GM10248 (cell line): ENCODE data around the gene NVL.

Source experiments
- CTCF ChIA-PET: fragments of 300-600 bp; sonication (Branson Sonifier 250); formaldehyde crosslinking; extraction: SDS; loops from one replicate; lab custom pipeline; 2021; ENCODE audit warnings: antibody characterized with exemption; lab: Yijun Ruan, JAX
- POLR2A ChIA-PET: fragments of 350-650 bp; sonication (Branson Sonifier 250); formaldehyde crosslinking; extraction: SDS; loops from one replicate; lab custom pipeline; 2020; ENCODE audit warnings: antibody characterized with exemption; lab: Yijun Ruan, JAX
- DNase-seq: peaks from one replicate; pipeline ENCODE4 v3.0.0; 2012; ENCODE audit errors: extremely low spot score
- CTCF ChIP-seq: IDR thresholded peaks from 2 replicates; pipeline ENCODE4 v1.5.1; 2012; ENCODE audit warnings: mild to moderate bottlenecking, low read depth; ENCODE audit errors: extremely low read depth, missing control alignments, control extremely low read depth

Gene NVL

GRCh38 chr1:224262373-224263054, 67.5 kb downstream of the NVL start:
- no peak for DNase-seq
- ChIA-PET CTCF (interaction anchor here (0.8 kb wide), 1 partner anchor 195 kb away, joined by 3 read pairs; no protein-coding TSS in a partner anchor), POLR2A (no interaction called here)
- TF ChIP-seq CTCF: no peak

GRCh38 chr1:224259986-224260385, 70.0 kb downstream of the NVL start:
- CTCF ChIA-PET: interaction anchor here (1.0 to 1.4 kb wide), 3 partner anchors 9 to 17 kb away, joined by 3 to 4 read pairs (median 3); no protein-coding TSS in a partner anchor
- POLR2A ChIA-PET: no interaction called here
- no peak for DNase-seq
- no peak for TF ChIP-seq CTCF

- ChIA-PET CTCF (no interaction called here), POLR2A (no interaction called here)
- DNase-seq: no peak
- TF ChIP-seq CTCF: no peak
Observed at GRCh38 chr1:224258351-224258750, 71.6 kb downstream of the NVL start.

GRCh38 chr1:224256640-224257039, 73.3 kb downstream of the NVL start:
- CTCF ChIA-PET: interaction anchor here (1.1 to 1.2 kb wide), 3 partner anchors 14 to 23 kb away, joined by 3 read pairs; no protein-coding TSS in a partner anchor
- no peak for TF ChIP-seq CTCF
- no peak for DNase-seq
- POLR2A ChIA-PET: no interaction called here

GRCh38 chr1:224253721-224254120, 76.3 kb downstream of the NVL start:
- TF ChIP-seq CTCF: no peak
- CTCF ChIA-PET: no interaction called here
- DNase-seq: no peak
- POLR2A ChIA-PET: no interaction called here

- no peak for TF ChIP-seq CTCF
- POLR2A ChIA-PET: no interaction called here
- CTCF ChIA-PET: interaction anchor here (1.5 kb wide), 1 partner anchor 24 kb away, joined by 3 read pairs; no protein-coding TSS in a partner anchor
- DNase-seq: no peak
Observed at GRCh38 chr1:224252479-224252878, 77.5 kb downstream of the NVL start.
